Keratinocyte (primary cell): ENCODE results near the gene PM20D1. TPM values are rescaled to one million over a fixed set of nuclear protein-coding genes. Genes with fewer than 3 reads are reported as not detected.
"Not testable (repeated sequence)": the region's sequence is repeated elsewhere in the genome, so short reads cannot be mapped to it uniquely, and the experiment has no call there.

Experiments used
- DNase-seq: peaks from one replicate; pipeline ENCODE4 v3.0.0-alpha.2; 2011; ENCODE audit warnings: low read depth, missing footprints, low spot score
- FAIRE-seq: peaks from 2 replicates; lab custom pipeline; 2011; peaks lifted over from hg19 to GRCh38; lab: Jason Lieb, UNC
- H2AFZ ChIP-seq: 2 replicates; pipeline ENCODE4 v1.6.0; 2012; ENCODE audit warnings: low read length, control low read depth, inconsistent platforms; ENCODE audit not compliant: control insufficient read depth
- H3K27ac ChIP-seq: 2 replicates; pipeline ENCODE4 v1.5.1; 2011; ENCODE audit warnings: low read length; ENCODE audit not compliant: control insufficient read depth, insufficient read depth
- H3K27me3 ChIP-seq: 3 replicates; pipeline ENCODE4 v1.6.0; 2011; ENCODE audit warnings: low read length; ENCODE audit not compliant: control insufficient read depth, insufficient read depth; ENCODE audit errors: extremely low read depth
- H3K36me3 ChIP-seq, 2 experiments: 2 replicates in 1 of 2; 3 replicates in 1 of 2; pipeline ENCODE4 v1.5.1; 2011; ENCODE audit warnings: low read length in 2 of 2, mild to moderate bottlenecking in 1 of 2; ENCODE audit not compliant: control insufficient read depth in 2 of 2, insufficient read depth in 2 of 2; ENCODE audit errors: extremely low read depth in 1 of 2
- H3K4me1 ChIP-seq: 3 replicates; pipeline ENCODE4 v1.5.1; 2011; ENCODE audit warnings: low read length; ENCODE audit not compliant: control insufficient read depth, insufficient read depth; ENCODE audit errors: extremely low read depth
- H3K4me2 ChIP-seq: 3 replicates; pipeline ENCODE4 v1.6.0; 2011; ENCODE audit warnings: low read depth, low read length; ENCODE audit not compliant: control insufficient read depth, insufficient read depth; ENCODE audit errors: extremely low read depth
- H3K4me3 ChIP-seq, 3 experiments: fragments of 200-600 bp in 1 of 3; sonication (generic) in 1 of 3; 2 replicates in 2 of 3; 3 replicates in 1 of 3; pipeline ENCODE4 v1.5.1; 2011 to 2016; ENCODE audit warnings: low read length in 3 of 3, mild to moderate bottlenecking in 3 of 3, control low read depth in 2 of 3, inconsistent platforms in 1 of 3, low read depth in 1 of 3, mixed read lengths in 1 of 3, mixed run types in 1 of 3, moderate library complexity in 1 of 3; ENCODE audit not compliant: control insufficient read depth in 2 of 3, insufficient read depth in 2 of 3; ENCODE audit errors: extremely low read depth in 1 of 3
- H3K79me2 ChIP-seq: 2 replicates; pipeline ENCODE4 v1.6.0; 2012; ENCODE audit warnings: low read length; ENCODE audit not compliant: control insufficient read depth, insufficient read depth
- H3K9ac ChIP-seq: 3 replicates; pipeline ENCODE4 v1.6.0; 2011; ENCODE audit warnings: low read length; ENCODE audit not compliant: control insufficient read depth, insufficient read depth; ENCODE audit errors: extremely low read depth
- H3K9me1 ChIP-seq: 3 replicates; pipeline ENCODE4 v1.6.0; 2011; ENCODE audit warnings: low read length; ENCODE audit not compliant: control insufficient read depth, insufficient read depth; ENCODE audit errors: extremely low read depth
- H3K9me3 ChIP-seq: 2 replicates; pipeline ENCODE4 v1.5.1; 2012; ENCODE audit warnings: low read depth, low read length; ENCODE audit not compliant: control insufficient read depth
- H4K20me1 ChIP-seq: 3 replicates; pipeline ENCODE4 v1.6.0; 2011; ENCODE audit warnings: low read length; ENCODE audit not compliant: control insufficient read depth, insufficient read depth; ENCODE audit errors: extremely low read depth
- dilution Hi-C: fragments of 300-500 bp; cut with MboI; formaldehyde crosslinking; loops from one replicate; pipeline ENCODE4 v1.7.0; 2020; ENCODE audit warnings: low sequenced_read_pairs; ENCODE audit not compliant: extremely low pct_ligation_motif_present
- polyA plus RNA-seq, 5 experiments: library from polyadenylated mRNA; depleted of rRNA in 3 of 5; stranded (reverse) in 3 of 5; stranded (forward) in 1 of 5; unstranded in 1 of 5; fragments of >200 nt; gene quantifications; 1 replicate in 1 of 5; 2 replicates in 3 of 5; 3 replicates in 1 of 5; pipeline versions ENCODE4 v1.2.1 to v1.2.3, GENCODE V29; 2011 to 2012; ENCODE audit warnings: missing spikeins in 2 of 5, low read depth in 1 of 5, low replicate concordance in 1 of 5

PM20D1 gene
- polyA plus RNA-seq, 1 donor (not counting 4 experiments of a cell fraction or from before 2014, with no cell fraction given), result 0.05 TPM

- FAIRE-seq, H3K4me2 ChIP-seq, H2AFZ ChIP-seq, H3K36me3 ChIP-seq, H3K9ac ChIP-seq, H3K79me2 ChIP-seq, H4K20me1 ChIP-seq, dilution Hi-C loops, H3K9me3 ChIP-seq, H3K27ac ChIP-seq, H3K27me3 ChIP-seq, H3K9me1 ChIP-seq, H3K4me3 ChIP-seq, DNase-seq: not testable (repeated sequence)
- H3K4me1 ChIP-seq, result peaks cover 15% of the 10 kb centered on the region
These were observed 42.2 kb upstream of the PM20D1 start for GRCh38 chr1:205892175-205892574.

GRCh38 chr1:205891481-205891880 lies 41.5 kb upstream of the PM20D1 start:
- H2AFZ ChIP-seq, H3K4me3 ChIP-seq, H4K20me1 ChIP-seq, FAIRE-seq, H3K9me1 ChIP-seq, DNase-seq, H3K27me3 ChIP-seq, H3K27ac ChIP-seq, H3K9ac ChIP-seq, H3K36me3 ChIP-seq, H3K9me3 ChIP-seq, dilution Hi-C loops, H3K4me2 ChIP-seq, H3K79me2 ChIP-seq: not testable (repeated sequence)
- peaks cover 15% of the 10 kb centered on the region for H3K4me1 ChIP-seq

GRCh38 chr1:205890631-205891030 lies 40.7 kb upstream of the PM20D1 start:
- H3K79me2 ChIP-seq, H2AFZ ChIP-seq, H3K4me3 ChIP-seq, H3K36me3 ChIP-seq, DNase-seq, FAIRE-seq, H3K27ac ChIP-seq, H4K20me1 ChIP-seq, H3K9me1 ChIP-seq, dilution Hi-C loops, H3K4me2 ChIP-seq, H3K9ac ChIP-seq, H3K9me3 ChIP-seq, H3K27me3 ChIP-seq: not testable (repeated sequence)
- H3K4me1 ChIP-seq, result peaks cover 15% of the 10 kb centered on the region

GRCh38 chr1:205889706-205890105 lies 39.8 kb upstream of the PM20D1 start:
- H4K20me1 ChIP-seq, H2AFZ ChIP-seq, H3K27me3 ChIP-seq, H3K27ac ChIP-seq, H3K79me2 ChIP-seq, dilution Hi-C loops, H3K9ac ChIP-seq, H3K36me3 ChIP-seq, H3K9me1 ChIP-seq, H3K9me3 ChIP-seq: not testable (repeated sequence)
- peak; percentile 2 for DNase-seq
- FAIRE-seq, result peak; percentile 9
- Histone ChIP-seq H3K4me1 (peaks cover 15% of the 10 kb centered on the region), H3K4me2 (peak overlapping the region; percentile 20), H3K4me3 (peak overlapping the region in 1 of 3 experiments; percentile 20)

- H3K4me2 ChIP-seq, H3K4me3 ChIP-seq, H3K79me2 ChIP-seq, DNase-seq, H3K9ac ChIP-seq, H3K9me1 ChIP-seq, dilution Hi-C loops, H3K9me3 ChIP-seq, H3K27ac ChIP-seq, H2AFZ ChIP-seq, H3K27me3 ChIP-seq, FAIRE-seq, H4K20me1 ChIP-seq, H3K36me3 ChIP-seq: not testable (repeated sequence)
- H3K4me1 ChIP-seq, result peaks cover 15% of the 10 kb centered on the region
These were observed 39.1 kb upstream of the PM20D1 start for GRCh38 chr1:205889006-205889405.
